ENCODE results near the gene NDUFB4.
"Not testable (repeated sequence)": the region's sequence is repeated elsewhere in the genome, so short reads cannot be mapped to it uniquely, and the experiment has no call there.

Gene NDUFB4

DNA sequence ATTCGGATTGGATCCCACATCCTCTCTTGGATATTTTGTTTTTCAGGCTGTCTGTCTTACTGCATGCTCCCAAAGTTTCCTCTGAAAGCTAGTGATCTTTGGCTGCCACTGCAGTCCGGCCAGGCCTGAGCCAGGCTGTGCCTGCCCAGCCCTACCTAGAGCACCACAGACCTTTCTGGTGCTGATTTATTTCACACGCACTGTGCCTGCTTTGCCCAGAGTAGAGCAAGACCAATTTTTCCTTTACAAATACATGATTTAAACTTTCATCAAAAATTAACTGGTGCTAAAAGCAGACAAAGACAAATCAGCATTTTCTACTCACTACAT lies 28.0 kb upstream of the NDUFB4 start:
- DNase-seq, result no peak
- in situ Hi-C loops (cut with HindIII; ENCODE audit: low pct_ligation_motif_present, low pct_unique_long_range_greater_than_20kb, low sequenced_read_pairs), result no loop called here

DNA sequence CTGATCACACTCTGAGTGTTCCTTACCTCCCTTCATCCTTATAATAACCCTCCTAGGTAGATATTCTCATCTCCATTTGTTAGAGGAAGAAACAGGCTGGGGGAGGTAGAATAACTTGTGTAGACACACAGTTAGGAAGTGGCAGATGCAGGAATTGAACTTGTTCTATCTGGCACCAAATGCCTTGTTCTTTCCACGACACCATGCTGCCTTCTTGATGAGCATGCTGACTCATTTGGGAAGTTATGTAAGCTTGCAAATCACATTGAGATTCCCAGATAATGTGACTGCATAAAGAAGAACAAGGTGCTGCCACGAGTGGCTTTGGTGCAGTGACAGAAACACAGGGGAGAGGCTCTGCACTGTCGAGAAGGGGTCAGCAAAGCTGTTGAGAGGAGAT lies 27.5 kb upstream of the NDUFB4 start:
- no peak for DNase-seq
- in situ Hi-C loops (cut with HindIII; ENCODE audit: low pct_ligation_motif_present, low pct_unique_long_range_greater_than_20kb, low sequenced_read_pairs), result no loop called here

DNA sequence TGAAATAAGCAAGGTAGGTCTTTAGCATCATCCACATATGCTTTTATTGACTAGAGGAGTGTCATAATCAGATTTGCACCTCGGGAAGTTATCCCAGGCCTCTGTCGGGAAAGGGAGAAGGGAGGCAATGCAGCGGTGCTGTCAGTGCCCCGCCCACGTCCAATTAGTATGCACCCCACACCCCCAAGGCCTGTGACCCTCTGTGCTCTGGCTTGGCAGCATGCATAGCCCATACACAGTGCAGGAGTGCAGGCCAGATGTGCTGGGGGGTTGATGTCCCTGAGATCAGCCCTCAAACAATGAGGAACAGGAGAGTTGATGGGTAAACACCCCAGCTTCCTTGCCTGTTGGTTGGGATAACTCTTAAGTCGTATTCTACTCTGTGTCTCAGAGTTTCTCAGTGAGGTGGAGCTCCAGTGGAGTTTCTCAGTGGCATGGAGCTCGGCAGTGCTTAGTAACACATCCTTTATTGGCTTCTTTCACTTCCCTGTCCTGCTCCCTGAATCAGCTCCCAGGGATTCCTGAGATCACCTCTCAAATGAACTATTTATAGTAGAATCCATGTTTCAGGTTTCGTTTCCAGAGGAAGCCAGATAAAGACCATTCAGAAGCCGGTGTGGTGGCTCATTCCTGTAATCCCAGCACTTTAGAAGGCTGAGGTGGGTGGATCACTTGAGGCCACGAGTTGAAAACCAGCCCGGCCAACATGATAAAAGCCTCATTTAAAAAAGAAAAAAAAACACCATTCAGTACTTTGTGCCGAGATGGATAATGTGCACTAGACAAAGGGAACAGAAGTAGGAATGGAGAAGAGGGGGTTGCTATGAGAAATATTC lies 26.7 kb upstream of the NDUFB4 start:
- in situ Hi-C loops (cut with HindIII; ENCODE audit: low pct_ligation_motif_present, low pct_unique_long_range_greater_than_20kb, low sequenced_read_pairs), result no loop called here
- DNase-seq, result no peak

DNA sequence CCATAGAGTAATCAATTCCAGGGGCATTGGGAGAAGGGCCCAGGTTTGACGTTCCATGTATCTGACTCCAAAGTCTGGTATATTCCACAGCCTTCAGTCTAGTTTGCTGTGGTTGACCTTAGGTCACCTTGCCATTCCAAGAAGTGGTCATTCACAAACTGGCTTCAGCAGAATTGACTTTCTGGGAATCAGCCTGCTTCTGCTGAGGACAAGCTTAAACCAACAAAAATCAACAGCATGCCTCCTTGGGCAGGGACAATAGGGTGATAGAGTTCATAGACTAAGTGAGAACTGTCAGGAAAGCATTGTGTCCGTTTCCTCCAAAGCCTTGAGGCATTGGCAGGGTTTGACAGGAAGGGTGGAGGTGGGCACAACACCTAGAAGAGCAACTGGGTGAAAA lies 24.1 kb upstream of the NDUFB4 start:
- in situ Hi-C loops (cut with HindIII; ENCODE audit: low pct_ligation_motif_present, low pct_unique_long_range_greater_than_20kb, low sequenced_read_pairs), result no loop called here
- DNase-seq, result no peak

DNA sequence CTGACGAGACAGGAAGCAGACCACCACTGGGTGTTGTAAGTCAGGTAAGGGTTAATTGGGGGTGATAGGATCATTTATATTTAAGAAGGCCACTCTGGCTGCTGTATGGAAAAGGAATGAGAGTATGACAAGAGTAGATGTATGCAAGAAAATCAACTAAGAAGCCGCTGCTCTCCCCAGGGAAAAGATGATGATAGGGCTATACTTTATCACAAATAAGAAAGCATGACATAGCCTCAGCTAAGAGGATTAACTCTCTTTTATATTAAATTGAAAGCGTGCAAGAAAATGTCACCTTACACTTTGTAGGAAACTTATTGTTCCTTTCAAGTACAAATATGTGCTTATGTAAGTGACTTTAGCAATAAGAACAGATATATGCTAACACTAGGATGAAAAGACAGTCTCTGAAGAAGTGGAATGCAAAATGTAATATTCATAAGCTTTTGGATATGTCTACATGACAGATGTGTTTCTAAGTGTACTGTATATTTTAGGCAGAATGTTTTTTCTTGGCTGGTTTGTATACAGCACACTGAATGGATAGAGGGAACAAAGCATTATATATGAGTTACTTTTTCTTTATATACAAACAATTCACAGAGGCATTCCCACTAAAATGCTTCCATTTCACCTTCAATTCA lies 8.7 kb upstream of the NDUFB4 start:
- DNase-seq, result no peak
- in situ Hi-C loops (cut with HindIII; ENCODE audit: low pct_ligation_motif_present, low pct_unique_long_range_greater_than_20kb, low sequenced_read_pairs), result no loop called here

DNA sequence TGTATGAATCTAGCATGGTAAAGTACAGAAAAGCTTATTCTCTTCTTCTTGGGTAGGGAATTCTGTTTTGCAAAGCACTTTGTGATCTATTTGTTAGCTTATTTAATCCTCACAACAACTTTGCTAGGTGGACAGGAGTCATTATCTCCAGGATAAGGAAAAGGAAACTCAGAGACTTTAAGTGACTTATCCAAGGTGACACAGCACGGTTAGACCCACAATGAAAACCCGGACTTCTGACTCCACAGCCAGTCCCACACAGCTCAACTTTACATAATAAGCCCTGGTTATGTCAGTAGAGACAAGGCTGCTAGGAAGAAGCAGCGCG lies 384 bp upstream of the NDUFB4 start:
- in situ Hi-C loops (cut with HindIII; ENCODE audit: low pct_ligation_motif_present, low pct_unique_long_range_greater_than_20kb, low sequenced_read_pairs), result no loop called here
- DNase-seq, result no peak

DNA sequence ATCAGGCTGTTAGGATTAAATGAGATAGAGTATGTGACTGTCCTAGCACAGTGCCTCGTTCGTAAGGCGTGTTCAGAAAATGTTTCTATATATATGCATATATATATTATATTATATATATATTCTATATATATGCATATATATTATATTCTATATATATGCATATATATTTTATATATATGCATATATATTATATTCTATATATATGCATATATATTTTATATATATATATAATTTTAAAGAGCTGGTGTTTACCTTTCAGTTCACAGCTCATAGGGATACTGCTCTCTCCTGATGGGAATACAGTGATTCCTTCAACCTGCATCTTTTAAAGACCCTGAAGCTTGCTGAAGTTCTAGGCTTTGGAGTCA lies 702 bp downstream of the NDUFB4 start:
- in situ Hi-C loops (cut with HindIII; ENCODE audit: low pct_ligation_motif_present, low pct_unique_long_range_greater_than_20kb, low sequenced_read_pairs), result no loop called here

DNA sequence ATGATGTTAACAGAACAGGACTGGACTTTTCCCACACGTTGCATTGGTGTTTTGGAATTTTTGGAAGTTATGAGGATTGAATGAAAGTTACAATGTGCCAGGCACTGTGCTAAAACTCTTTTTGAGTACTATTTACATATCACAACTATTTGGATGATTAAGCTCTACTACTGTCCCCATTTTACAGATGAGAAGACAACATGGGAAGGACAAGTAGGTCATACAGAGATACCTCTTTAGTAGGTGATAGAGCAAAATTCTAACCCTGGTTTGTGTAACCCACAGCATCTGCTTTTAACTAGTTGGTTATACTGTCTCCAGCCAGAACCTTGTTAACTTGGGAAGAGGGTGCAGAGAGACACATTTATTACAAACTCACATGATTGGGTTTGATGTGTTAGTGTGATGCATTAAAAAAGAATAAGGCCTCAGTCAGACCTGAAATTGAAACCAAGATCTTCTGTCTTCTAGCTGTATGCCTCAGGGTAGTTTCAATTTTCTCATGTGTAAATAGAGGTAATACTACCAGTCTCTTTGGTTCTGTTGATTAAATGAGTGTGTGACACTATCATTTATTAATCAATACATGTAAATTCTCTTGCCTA lies 1.4 kb downstream of the NDUFB4 start:
- in situ Hi-C loops (cut with HindIII; ENCODE audit: low pct_ligation_motif_present, low pct_unique_long_range_greater_than_20kb, low sequenced_read_pairs), result no loop called here
- DNase-seq, result no peak

More for the DNA sequence above, 702 bp downstream of the NDUFB4 start:
- no peak for DNase-seq

DNA sequence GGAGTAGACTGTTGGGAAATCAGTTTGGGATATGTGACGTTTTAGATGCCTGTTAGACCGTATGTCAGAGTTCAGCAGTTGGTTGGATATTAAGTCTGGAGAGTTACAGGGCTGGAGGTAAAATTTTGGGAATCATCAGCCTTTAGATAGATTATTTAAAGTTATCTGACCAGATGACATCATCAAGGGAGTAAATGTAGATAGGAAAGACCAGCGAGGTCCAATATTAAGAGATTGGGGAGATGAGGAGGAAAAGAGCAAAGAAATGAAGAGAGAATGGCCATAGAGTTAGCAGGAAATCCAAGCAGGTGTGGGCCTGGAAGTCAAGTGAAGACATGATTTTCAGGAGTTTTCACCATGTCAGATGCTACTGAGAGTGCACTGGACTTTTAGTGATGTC lies 3.1 kb downstream of the NDUFB4 start:
- no peak for DNase-seq
- in situ Hi-C loops (cut with HindIII; ENCODE audit: low pct_ligation_motif_present, low pct_unique_long_range_greater_than_20kb, low sequenced_read_pairs), result no loop called here

DNA sequence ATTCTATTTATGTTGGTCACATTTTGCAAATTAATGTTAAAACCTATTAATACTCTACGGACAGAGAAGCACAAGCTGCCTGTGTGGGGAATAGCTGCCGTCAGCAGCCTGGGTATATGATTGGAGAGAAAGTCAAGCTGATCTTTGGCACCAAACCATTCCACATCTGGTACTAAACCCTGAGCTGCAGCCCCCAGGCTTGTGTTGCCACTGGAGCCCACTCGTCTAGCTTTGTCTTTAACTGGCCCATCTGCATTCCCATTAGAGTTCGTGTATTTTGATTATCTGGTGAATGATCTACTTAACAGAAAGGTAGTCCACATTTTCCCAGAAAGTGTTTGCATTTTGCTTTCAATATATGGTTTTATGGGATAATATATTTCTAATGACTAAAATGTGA lies 5.4 kb downstream of the NDUFB4 start:
- DNase-seq, result no peak
- in situ Hi-C loops (cut with HindIII; ENCODE audit: low pct_ligation_motif_present, low pct_unique_long_range_greater_than_20kb, low sequenced_read_pairs), result no loop called here

DNA sequence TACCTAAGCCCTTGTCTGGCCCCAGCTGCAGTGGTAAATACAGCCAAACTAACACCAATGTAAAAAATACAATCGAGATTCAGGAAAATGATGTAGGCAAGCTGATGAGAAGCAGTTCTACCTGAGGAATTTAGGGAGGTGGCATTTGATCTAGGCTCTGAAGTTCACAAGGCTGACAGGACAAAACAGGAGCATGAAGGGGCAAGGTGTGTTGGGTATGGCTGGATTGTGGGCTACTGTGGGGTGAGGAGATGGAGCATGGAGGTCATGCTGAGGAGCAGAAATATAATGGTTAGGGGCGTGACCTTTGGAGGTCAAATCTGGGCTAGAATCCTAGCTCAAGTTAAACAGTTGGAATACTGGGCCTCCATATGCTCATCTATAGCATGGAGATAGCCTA lies 6.5 kb downstream of the NDUFB4 start:
- in situ Hi-C loops (cut with HindIII; ENCODE audit: low pct_ligation_motif_present, low pct_unique_long_range_greater_than_20kb, low sequenced_read_pairs), result no loop called here
- no peak for DNase-seq

DNA sequence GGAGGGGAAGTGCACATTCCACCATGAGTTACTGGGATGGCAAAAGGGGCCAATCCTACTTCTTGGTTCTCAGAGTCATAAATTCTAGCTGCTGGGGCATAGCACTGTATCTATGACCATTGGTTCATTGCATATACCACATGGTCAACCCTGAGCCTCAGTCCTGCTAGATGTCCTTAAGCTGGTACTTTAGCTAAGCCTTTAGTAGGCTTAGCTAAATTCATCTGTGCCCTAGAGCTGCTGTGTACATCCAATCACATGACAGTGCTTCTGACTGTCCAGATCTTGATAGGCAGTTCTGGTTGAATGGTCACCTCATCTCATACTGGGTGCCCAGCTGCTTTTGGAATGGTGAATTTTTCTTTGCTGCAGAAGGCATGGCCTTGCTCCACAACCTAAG lies 8.2 kb downstream of the NDUFB4 start:
- no peak for DNase-seq
- in situ Hi-C loops (cut with HindIII; ENCODE audit: low pct_ligation_motif_present, low pct_unique_long_range_greater_than_20kb, low sequenced_read_pairs), result no loop called here

DNA sequence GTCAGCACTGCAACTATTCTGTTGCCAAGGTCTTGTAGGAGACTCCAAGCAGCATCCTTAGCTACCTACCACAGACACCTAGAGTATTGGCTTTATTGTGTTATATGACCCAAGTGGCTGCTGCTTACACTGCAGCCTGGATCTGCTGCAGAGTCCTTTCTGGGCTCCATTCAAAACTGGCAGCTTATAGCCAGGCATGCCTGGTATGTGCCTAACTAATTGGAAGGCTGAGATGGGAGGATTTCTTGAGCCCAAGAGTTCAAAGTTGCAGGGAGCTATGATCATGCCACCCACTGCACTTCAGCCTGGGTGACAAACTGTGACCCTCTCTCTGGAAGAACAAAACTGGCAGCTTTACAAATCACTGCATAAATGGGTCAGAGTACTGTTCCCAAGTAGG lies 8.6 kb downstream of the NDUFB4 start:
- in situ Hi-C loops (cut with HindIII; ENCODE audit: low pct_ligation_motif_present, low pct_unique_long_range_greater_than_20kb, low sequenced_read_pairs), result no loop called here
- no peak for DNase-seq

DNA sequence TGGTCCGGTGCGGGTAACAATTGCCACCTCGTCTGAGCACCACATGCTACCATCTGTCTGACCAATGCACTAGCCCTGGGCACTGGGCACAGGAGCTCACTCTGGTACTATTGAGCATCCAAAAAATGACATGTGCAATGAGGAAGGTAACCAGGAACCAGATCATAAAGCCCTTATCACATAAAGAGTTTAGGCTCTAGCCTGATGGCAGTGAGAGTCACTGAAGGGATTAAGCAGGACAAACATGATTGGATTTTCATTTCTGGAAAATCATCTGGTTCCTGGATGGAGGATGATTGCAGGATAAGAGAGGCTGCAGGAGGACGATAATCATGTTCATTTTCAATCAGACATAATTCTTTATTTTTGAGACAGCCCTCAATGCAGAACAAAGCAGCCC lies 12.4 kb downstream of the NDUFB4 start:
- DNase-seq, result no peak
- in situ Hi-C loops (cut with HindIII; ENCODE audit: low pct_ligation_motif_present, low pct_unique_long_range_greater_than_20kb, low sequenced_read_pairs), result no loop called here

DNA sequence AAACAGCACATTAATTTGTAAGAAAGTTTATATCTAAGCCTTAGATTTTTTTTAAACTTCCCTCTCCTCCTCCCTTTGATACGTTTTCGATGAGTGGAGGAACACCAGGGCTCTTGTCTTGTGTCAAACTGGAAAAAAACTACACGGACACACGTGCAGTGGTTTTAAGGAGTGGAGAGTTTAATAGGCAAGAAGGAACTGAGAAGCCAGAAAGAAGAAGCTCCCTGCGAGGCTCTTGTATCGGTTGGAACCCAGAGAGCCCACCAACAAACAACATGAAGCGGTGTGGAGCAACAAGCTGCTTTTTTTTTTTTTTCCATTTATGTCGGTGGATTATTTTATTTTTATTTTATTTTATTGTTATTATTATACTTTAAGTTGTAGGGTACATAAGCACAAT lies 18.6 kb downstream of the NDUFB4 start:
- DNase-seq, result no peak
- in situ Hi-C loops (cut with HindIII; ENCODE audit: low pct_ligation_motif_present, low pct_unique_long_range_greater_than_20kb, low sequenced_read_pairs), result no loop called here

DNA sequence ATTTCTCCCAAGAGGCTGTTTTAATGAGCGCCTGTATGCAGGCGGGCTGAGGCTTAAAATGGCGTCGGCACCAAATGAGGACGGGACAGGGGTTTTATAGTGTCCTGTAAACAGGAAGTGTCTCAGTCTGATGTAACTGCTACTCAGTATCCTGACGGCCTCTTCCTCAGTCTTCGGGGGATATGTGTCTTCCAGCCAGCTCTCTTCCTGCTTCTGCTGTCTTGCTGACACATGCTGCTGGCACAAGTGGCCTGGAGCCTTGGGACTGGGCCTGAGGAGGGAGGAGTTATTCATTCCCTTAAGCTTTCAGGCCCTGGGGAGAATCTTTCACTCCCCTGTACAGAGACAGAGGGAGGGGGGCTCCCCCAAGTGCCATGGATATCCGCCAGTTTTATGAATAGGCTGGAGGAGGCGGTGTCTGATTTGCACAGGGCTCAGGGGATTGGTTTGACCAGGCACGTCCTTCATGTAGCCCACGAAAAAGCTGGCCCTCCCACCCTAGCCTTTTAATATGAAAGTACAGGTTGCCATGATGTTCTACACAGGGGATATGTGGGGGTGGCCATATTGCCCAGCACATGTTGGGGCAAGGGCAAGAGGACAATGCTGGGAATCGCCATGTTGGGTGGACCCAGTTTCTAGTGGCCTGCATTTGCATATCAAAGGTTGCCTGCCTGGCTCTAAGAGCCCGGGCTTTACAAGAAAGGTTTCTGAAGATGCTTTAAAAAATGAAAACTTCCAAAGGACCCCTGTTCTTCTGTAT lies 19.9 kb downstream of the NDUFB4 start:
- DNase-seq, result no peak
- in situ Hi-C loops (cut with HindIII; ENCODE audit: low pct_ligation_motif_present, low pct_unique_long_range_greater_than_20kb, low sequenced_read_pairs), result no loop called here

DNA sequence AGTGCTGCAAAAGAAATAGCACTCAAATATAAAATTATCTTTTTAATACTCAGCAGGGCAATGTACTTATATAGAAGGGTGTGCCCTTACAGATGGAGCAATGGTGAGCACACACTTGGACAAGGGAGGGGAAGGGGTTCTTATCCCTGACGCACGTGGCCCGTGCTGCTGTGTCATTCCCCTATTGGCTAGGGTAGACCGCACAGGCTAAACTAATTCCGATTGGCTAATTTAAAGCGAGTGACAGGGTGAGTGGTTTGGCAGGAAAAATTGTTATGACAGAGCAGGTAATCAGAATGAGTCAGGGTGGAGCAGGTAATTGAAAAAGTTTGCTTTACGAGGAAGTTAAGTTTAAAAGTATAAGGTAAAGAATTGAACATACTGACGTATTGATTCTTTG lies 20.6 kb downstream of the NDUFB4 start:
- DNase-seq; in situ Hi-C loops (cut with HindIII; ENCODE audit: low pct_ligation_motif_present, low pct_unique_long_range_greater_than_20kb, low sequenced_read_pairs): not testable (repeated sequence)

DNA sequence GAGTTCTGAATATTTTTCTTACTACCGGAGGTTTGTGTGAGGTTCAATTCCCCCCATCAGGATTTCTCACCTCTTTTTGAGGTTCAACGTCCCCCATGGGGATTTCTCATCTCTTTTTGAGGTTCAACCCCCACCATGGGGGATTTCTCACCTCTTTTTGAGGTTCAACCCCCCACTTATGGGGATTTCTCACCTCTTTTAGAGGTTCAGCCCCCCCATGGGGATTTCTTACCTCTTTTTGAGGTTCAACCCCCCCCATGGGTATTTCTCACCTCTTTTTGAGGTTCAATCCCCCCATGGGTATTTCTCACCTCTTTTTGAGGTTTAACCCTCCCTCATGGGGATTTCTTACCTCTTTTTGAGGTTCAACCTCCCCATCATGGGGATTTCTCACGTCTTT lies 26.3 kb downstream of the NDUFB4 start:
- DNase-seq, result no peak
- in situ Hi-C loops (cut with HindIII; ENCODE audit: low pct_ligation_motif_present, low pct_unique_long_range_greater_than_20kb, low sequenced_read_pairs), result no loop called here

DNA sequence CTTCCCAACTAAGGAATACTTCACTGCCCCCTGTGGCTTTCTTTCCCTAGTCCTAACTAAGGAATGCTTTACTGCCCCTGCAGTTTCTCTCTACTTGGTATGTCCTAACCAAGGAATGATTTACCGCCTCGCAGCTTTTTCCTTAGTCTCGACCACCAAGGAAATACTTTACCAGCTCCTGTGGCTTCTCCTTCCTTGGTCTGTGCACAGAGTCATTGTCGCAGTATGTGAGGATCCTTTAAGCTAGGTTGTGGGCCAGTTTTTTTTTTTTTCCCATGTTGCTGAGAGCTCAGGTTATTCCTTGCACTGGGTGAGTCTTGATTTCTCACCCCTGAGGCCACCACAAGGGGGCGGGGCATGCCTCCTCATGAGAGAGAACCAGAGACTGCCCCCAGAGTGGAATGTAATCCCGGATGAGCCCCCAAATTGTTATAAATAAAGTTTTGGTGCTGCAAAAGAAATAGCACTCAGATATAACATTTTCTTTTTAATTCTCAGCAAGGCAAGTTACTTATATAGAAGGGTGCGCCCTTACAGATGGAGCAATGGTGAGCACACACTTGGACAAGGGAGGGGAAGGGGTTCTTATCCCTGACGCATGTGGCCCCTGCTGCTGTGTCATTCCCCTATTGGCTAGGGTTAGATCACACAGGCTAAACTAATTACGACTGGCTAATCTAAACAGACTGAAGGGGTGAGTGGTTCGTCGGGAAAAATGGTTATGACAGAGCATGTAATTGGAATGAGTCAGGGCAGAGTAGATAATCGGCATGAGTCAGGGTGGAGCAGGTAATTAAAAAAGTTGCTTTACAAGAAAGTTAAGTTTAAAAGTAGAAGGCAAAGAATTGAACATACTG lies 27.0 kb downstream of the NDUFB4 start:
- in situ Hi-C loops (cut with HindIII; ENCODE audit: low pct_ligation_motif_present, low pct_unique_long_range_greater_than_20kb, low sequenced_read_pairs), result no loop called here
- DNase-seq, result peak; percentile 32

All from ACHN (cell line).